Ammon's horn (tissue), 1 donor: ENCODE measurements around the gene CACNA1D.

Source experiments
- DNase-seq: peaks from one replicate; pipeline ENCODE4 v3.0.0-alpha.2; 2016; ENCODE audit warnings: low spot score

CACNA1D gene

GRCh38 chr3:53715815-53716483 lies 221.5 kb downstream of the CACNA1D start:
- DNase-seq, result no peak

DNA sequence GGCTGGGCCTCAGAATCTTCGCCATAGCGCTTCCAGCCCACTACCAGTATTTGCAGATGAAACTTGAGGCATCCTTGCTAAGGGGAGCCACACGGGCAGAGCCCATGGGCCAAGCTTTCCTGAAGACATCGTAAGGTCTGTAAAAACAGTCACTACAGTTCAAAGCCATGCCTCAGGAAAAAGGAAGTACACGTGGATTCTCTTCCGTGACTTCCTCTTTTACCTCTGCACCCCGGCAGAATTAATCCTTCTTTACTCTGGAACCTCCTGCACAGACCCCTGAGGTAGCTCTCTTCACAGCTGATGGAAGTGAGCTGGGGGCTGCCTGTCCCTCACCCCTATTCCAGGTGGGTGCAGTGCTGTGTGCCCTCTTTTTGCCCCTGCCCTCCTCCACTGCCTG lies 222.6 kb downstream of the CACNA1D start:
- DNase-seq, result no peak

DNA sequence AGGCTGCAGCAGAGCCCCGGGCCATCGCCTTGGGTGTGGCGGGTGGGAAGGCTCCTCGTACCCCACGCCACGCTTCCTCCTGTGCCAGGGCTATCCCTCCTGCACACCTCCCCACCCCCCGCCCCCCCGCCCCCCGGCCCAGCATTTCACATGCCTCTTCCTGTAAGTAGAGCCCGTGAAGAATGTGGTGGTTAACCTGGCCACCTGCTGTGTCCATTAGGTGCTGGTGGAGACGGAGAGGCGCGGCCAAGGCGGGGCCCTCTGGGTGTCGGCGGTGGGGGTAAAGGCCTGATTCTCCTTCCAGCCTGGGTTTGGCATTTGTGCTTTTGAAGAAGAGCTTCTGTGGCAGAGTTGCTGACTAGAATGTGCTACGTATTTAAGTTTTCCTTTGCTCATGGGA lies 224.1 kb downstream of the CACNA1D start:
- DNase-seq, result no peak

GRCh38 chr3:53719796-53720195 lies 225.4 kb downstream of the CACNA1D start:
- no peak for DNase-seq

DNA sequence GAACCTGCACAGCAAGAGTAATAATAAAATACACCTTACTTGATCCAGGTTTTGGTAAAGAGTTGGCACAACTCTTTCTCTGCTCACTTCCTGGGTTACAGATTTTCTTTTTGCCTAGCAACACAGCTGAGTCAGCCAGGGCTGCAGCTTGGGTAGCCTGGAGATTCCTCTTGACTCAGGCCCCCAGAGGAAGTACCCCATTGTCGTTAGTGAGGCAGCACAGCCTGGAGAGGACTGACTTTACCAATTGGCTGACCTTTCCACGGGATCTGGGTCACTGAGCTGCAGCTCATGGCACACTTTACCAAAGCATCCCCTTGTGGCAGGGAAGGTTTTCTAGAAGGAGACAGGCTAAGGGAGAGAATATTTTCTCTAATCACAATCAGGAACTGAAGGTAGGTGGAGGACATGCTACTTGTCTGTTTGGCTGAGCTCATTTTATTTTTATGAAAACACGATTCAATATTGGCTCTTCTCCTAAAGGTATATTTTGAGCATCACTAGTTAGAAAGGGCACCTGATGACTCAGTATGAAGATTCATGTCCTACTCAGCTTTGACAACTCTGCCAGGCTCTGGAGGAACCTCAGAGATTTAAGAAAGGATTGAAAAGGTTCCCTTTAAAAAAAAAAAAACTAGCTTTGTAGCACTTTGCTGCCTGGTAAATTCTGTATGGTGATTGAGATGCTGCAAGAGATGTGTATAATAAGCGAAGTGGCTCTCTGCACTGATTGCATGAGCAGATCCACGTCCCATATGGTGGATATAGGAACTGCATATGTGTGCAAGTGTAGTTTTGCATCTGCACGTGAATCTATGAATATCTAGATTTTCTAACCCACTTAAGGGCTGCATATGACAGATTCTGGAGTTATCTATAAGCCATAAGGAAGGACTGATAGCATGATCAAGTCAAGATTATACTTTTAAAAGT lies 227.0 kb downstream of the CACNA1D start:
- no peak for DNase-seq

- DNase-seq, result no peak
Measured at GRCh38 chr3:53724566-53724965, 230.2 kb downstream of the CACNA1D start.

DNA sequence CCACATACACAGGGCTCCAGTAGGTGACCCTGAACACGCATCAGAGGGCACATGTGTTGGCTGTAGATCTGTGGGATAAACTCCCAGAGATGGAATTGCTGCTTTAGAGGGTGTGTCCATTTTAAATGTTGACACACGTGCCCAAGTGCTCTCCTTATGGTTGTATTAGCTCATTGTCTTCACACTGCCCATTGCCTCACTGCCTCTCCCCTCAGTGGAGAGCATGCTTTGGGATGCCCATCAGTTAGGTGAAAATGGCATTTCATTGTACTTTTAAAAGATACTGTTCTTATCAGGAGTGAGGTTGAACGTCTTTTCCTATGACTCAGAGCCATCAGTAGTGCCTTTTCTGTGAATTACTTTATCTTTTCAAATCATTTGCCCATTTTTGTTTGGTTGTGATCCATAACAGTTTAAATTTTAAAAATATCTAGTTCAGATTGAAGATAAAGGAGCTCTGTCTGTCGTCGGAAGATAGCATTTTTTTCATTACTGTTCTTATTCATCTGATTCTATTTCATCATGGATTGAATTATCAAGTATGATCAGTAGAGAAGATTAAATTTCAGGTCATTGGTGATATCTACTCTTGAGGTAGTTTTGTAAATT lies 231.1 kb downstream of the CACNA1D start:
- DNase-seq, result no peak

DNA sequence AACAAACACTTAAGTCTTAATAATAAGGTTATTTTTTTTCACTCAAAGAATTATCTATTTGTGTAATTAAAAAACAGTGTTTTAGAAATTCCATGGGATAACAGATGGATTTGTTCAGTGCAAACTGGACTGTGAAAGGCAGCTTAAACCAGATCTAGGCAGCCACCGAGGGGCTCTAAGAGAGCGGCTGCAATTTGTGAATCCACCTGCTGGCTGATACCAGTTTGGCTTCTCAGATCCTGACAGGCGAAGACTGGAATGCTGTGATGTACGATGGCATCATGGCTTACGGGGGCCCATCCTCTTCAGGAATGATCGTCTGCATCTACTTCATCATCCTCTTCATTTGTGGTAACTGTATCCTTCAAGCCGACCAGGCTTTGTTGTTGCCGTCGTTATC lies 232.2 kb downstream of the CACNA1D start:
- no peak for DNase-seq

- no peak for DNase-seq
Measured at GRCh38 chr3:53728606-53729005, 234.2 kb downstream of the CACNA1D start.

GRCh38 chr3:53729159-53729558 lies 234.7 kb downstream of the CACNA1D start:
- no peak for DNase-seq

GRCh38 chr3:53729618-53730017 lies 235.2 kb downstream of the CACNA1D start:
- DNase-seq, result no peak

GRCh38 chr3:53730576-53730975 lies 236.2 kb downstream of the CACNA1D start:
- peak; percentile 63 for DNase-seq

- DNase-seq, result no peak
Measured at GRCh38 chr3:53731934-53732624, 237.7 kb downstream of the CACNA1D start.

GRCh38 chr3:53733446-53733845 lies 239.0 kb downstream of the CACNA1D start:
- no peak for DNase-seq

DNA sequence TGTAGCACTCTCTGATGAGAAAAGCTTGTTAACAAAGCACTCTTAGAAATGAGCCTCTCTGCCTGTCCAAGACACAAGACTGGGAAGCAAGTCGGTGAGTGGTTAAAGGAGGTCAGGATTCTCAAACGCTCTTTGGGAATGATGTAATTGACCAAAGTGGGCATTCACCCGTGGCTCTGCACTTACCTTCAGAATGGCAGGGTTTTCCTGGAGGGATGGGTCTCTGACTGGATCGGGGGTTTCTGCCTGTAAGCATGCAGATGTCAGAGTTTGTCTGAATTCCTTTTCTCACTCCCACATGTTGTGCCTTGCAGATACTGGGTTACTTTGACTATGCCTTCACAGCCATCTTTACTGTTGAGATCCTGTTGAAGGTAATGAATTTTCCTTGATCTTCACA lies 245.6 kb downstream of the CACNA1D start:
- DNase-seq, result no peak

DNA sequence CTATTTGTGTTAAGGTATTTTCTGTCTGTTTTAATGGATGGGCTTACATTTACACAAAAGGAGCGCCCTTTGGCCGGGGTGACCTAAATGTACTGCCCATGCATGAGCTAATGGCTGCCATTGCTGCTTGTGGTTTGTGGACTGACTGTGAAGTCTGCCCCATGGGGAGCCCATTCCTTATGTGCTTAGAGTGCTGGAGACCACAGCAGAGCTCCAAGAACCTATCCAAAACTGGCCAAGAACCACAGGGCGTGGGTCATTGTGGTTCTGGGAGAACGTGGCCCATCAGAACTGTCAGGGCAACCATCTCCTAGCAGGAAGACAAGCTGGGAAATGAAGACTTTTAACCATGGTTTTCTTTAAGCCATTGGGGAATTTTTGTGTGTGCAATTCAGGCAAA lies 246.5 kb downstream of the CACNA1D start:
- DNase-seq, result no peak

- DNase-seq, result no peak
Measured at GRCh38 chr3:53744351-53744750, 249.9 kb downstream of the CACNA1D start.

DNA sequence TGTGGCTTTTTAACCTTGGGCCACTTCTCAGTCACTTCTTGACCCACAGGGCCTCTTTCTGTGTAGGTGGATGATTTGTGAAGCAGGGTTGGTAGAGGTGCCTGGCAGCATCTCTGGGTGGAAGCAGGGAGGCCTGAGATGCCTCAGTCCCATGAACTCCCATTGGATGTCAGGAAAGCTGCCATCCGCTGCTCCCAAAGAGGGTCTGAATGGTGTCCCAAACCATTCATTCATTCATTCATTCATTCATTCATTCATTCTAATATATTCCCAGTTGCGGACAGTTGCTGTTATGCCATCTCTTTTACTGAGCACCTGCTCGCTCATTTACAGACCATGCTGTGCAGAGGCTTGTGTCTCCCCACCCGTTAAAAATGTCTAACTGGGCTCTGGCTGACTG lies 253.1 kb downstream of the CACNA1D start:
- no peak for DNase-seq

GRCh38 chr3:53748512-53749271 lies 254.3 kb downstream of the CACNA1D start:
- DNase-seq, result peak; percentile 53

DNA sequence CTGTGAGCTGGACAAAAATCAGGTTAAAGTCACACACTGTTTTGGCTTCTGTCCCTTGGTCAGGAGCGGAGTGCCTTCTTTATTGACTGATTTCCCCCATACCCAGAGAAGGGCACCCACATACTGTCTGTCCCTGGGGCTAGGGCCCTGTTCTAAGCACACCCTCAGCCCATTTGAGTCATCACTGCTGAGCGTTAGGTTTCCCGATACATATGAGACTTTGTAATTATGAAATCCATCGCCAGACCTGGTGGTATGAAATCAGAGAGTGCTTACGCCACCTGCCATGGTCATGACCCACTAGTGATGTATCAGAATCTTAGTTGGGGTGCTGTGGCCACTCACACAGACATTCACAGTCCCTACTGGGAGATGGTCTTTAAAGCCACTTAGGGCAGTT lies 255.0 kb downstream of the CACNA1D start:
- DNase-seq, result no peak
